ENCODE measurements around the gene MAIP1. TPM values are rescaled to one million over a fixed set of nuclear protein-coding genes. Genes with fewer than 3 reads are reported as not detected.

MAIP1 gene
- total and polyA plus RNA-seq, 12 donors: 3.7 to 31.0 (median 26.4) TPM

DNA sequence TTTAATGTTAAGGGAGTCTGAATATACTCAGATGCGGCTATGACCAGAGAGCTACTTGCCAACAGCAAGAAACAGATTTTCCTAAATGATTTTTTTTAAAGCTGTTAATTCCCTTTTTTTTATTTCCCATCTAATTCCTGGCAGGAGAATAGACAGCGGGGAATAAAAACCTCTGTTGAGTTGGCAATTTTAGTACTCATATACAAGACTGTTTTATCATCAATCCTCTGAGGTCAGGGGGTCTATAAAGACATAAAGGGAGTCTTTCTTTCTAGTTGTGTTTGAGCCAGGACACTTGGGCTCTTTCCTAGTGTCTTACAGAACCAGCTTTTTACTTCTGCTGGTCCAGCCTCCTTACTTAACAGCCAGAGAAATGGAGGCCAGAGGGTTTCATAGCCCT is 29.4 kb downstream of the MAIP1 start:
- no peak overlapping the region for H3K4me3 ChIP-seq
- no peaks in the 10 kb centered on the region for H3K9me3 ChIP-seq
- H3K27ac ChIP-seq: no peak overlapping the region
- ATAC-seq: peak in 3 of 8 donors; percentile 19 to 43 (median 41)
- TF ChIP-seq, protein P1, sequence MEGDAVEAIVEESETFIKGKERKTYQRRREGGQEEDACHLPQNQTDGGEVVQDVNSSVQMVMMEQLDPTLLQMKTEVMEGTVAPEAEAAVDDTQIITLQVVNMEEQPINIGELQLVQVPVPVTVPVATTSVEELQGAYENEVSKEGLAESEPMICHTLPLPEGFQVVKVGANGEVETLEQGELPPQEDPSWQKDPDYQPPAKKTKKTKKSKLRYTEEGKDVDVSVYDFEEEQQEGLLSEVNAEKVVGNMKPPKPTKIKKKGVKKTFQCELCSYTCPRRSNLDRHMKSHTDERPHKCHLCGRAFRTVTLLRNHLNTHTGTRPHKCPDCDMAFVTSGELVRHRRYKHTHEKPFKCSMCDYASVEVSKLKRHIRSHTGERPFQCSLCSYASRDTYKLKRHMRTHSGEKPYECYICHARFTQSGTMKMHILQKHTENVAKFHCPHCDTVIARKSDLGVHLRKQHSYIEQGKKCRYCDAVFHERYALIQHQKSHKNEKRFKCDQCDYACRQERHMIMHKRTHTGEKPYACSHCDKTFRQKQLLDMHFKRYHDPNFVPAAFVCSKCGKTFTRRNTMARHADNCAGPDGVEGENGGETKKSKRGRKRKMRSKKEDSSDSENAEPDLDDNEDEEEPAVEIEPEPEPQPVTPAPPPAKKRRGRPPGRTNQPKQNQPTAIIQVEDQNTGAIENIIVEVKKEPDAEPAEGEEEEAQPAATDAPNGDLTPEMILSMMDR (IDR thresholded peaks at IDR 0.05): no peak
- intact Hi-C loops (cut with DNase I): loop anchor here in 9 of 10 donors (5.0 to 10.0 kb wide), 7 partner anchors 320 to 743 kb away; partner anchors contain the start of gene SPATS2L (in 7 of the 9)
- H3K36me3 ChIP-seq: no peaks in the 10 kb centered on the region
- H3K27me3 ChIP-seq: no peaks in the 10 kb centered on the region
- 78 to 79% methylated on average over 2 of the region's 2 CpGs for WGBS, 2 donors
- no peak for DNase-seq
- peaks cover 0 to 30% (median 17%) of the 10 kb centered on the region in 9 donors for H3K4me1 ChIP-seq

DNA sequence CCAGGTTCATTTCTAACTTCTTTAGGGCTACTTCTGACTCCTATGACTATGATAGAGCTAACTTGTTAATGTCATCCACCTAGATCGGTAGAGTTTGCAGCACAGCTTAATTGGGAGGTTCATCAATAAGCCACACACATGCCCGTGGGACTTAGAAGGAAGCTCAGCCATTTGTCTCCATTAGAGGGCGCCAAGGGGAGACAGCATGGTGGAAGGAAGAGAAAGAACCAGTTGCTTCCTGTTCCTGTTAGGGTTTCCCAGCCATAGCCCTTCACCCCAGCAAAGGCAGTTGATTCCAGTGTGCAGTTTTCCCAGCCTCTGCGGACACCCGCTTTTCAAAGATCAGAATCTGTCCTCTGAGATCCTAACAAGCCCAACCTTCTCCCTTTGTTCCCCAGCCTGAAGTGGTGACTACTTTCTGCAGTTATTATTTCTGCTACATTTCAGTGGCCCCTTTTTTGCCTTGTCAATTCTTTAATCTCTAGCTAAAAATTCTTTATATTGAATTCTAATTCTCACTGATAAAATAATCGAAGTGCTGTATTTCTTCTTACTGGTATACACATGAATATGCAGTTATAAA is 30.3 kb downstream of the MAIP1 start:
- DNase-seq: peak; percentile 17 to 59

DNA sequence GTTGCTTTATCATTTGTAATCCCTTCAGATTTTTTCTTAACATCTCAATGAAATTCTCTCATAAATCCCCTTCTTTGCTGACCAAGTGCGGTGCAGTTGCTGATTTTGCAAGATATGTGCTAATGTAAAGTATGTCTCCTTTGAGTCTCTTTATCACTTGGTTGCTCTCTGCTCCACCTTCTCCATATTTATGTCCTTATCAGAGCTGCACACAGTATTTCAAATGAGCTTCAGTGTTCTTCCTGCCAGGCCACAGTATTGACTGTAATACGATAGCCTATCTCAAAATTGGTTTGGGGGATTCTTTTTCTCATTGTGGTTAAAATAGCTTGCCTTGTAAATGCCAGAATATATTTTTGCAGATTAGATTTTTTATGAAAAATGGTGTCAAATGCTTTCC is 32.2 kb downstream of the MAIP1 start:
- ATAC-seq: no peak
- TF ChIP-seq, protein P1 (IDR thresholded peaks at IDR 0.05): no peak
- Histone ChIP-seq H3K9me3 (no peaks in the 10 kb centered on the region), H3K27ac (peak overlapping the region in 7 of 10 donors; percentile 13 to 63 (median 17)), H3K27me3 (no peaks in the 10 kb centered on the region), H3K36me3 (no peaks in the 10 kb centered on the region), H3K4me3 (peak overlapping the region in 3 of 10 donors; percentile 4 to 31 (median 18)), H3K4me1 (peaks cover 0 to 23% (median 14%) of the 10 kb centered on the region in 9 donors)
- DNase-seq: no peak
- intact Hi-C loops (cut with DNase I): loop anchor here in 9 of 10 donors (5.0 to 10.0 kb wide), 4 partner anchors 317 to 740 kb away; partner anchors contain the start of gene SPATS2L (in 7 of the 9)
- 58 to 59% methylated on average over 2 of the region's 2 CpGs for WGBS, 2 donors

More for the DNA sequence above, 30.3 kb downstream of the MAIP1 start:
- Histone ChIP-seq H3K9me3 (no peaks in the 10 kb centered on the region), H3K36me3 (no peaks in the 10 kb centered on the region), H3K4me1 (peaks cover 0 to 23% (median 14%) of the 10 kb centered on the region in 9 donors), H3K27ac (no peak overlapping the region), H3K27me3 (no peaks in the 10 kb centered on the region), H3K4me3 (no peak overlapping the region)
- TF ChIP-seq, protein P1 (IDR thresholded peaks at IDR 0.05): peak; percentile 24 to 71 (median 59)
- 63 to 71% methylated on average over 6 of the region's 6 CpGs for WGBS, 2 donors
- ATAC-seq: peak in 6 of 8 donors; percentile 32 to 87 (median 45)
- intact Hi-C loops (cut with DNase I): loop anchor here in 9 of 10 donors (5.0 to 10.0 kb wide), 4 partner anchors 319 to 742 kb away; partner anchors contain the start of gene SPATS2L (in 7 of the 9)

DNA sequence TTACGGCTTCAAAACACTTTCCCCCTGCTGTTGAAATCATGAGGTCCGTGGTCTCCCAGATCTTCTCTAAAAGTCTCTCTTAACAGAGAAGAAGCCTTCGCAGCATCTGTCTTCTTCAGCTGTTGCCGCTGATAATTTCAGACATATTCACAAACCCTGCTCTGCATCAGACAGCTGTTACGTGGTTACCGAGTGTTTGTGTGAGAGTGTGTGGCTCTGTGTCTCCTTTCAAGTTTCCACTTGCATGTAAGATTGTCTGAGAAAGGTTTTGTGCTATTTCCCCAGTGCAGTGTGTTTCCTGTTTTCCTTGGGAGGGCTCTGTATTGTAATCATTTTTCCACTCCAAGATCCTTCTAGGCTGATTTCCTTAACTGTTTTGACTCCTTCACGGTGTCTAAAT is 32.8 kb downstream of the MAIP1 start:
- intact Hi-C loops (cut with DNase I): loop anchor here in 9 of 10 donors (5.0 to 10.0 kb wide), 4 partner anchors 317 to 739 kb away; partner anchors contain the start of gene SPATS2L (in 7 of the 9)
- Histone ChIP-seq H3K4me1 (peaks cover 0 to 23% (median 14%) of the 10 kb centered on the region in 9 donors), H3K4me3 (peak overlapping the region in 4 of 10 donors; percentile 4 to 31 (median 17)), H3K27me3 (no peaks in the 10 kb centered on the region), H3K36me3 (no peaks in the 10 kb centered on the region), H3K27ac (peak overlapping the region in 7 of 10 donors; percentile 13 to 63 (median 17)), H3K9me3 (no peaks in the 10 kb centered on the region)
- ATAC-seq: peak in 6 of 8 donors; percentile 50 to 81 (median 56)
- TF ChIP-seq, protein P1 (IDR thresholded peaks at IDR 0.05): no peak
- DNase-seq: peak in 1 of 2 donors; percentile 23
- 31 to 56% methylated on average over 7 of the region's 7 CpGs for WGBS, 2 donors
